Activated T-cell treated with anti-CD3 and anti-CD28 coated beads for 4 hours (primary cell): ENCODE data around the gene KCNJ16.

Experiments
- DNase-seq: peaks from one replicate; pipeline ENCODE4 v3.0.0-alpha.2; 2020

Gene KCNJ16

DNA sequence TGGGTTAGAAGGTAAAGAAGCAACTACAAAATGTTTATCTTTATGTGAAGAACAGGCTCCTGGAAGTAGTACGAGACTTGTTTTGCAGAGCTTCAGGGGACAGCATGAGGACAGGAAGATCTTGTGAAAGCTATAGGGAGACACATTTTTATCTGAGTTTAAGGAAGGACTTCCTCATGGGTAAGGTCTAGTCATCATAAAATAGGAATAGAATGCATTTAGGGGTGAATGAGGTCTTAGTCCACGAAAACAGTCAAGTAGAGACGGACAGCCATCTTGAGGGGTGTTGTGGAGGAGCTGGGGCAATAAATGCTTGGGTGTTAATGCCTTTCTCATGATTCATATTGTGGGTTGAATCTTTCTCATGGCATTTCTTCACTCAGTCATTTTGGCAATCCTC lies 24.3 kb downstream of the KCNJ16 start:
- DNase-seq: no peak

GRCh38 chr17:70099884-70100283 lies 24.9 kb downstream of the KCNJ16 start:
- no peak for DNase-seq

GRCh38 chr17:70100983-70101382 lies 26.0 kb downstream of the KCNJ16 start:
- no peak for DNase-seq

- DNase-seq: no peak
Observed at GRCh38 chr17:70102531-70102930, 27.5 kb downstream of the KCNJ16 start.

DNA sequence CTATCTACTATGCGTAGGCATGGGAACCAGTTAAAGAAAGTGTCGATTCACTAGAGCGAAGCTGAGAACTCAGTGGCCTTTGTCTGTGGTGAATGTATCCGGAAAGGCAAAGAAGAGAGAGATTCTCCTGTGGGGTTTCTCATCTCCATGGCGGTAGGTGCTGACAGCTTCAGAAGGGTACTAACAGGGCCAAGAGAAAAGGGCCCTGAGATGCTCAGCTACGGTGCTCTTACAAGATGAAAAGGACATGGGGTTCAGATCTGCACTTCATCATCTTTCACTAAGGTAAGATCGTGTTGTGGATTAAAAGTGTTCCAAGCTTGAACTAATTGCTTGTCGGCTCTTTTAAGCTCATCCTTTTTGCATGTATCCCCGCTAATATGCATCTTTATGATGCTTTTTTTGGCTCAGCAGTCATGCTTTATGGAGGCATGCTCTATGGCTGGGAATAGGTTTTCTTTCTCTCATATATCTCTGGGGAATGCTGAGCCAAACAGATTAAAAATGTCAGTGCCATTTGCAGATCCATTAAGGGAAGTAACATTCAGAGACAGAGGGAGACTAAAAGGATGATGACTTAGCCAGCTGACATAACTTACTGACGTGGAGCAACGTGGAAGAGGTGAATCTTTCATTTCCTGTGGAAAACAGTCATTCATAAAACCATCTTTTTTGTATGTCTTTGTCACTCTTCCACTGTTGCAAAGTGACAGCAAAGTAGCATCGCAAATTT lies 29.9 kb downstream of the KCNJ16 start:
- DNase-seq: no peak

GRCh38 chr17:70105641-70106040 lies 30.6 kb downstream of the KCNJ16 start:
- DNase-seq: no peak

GRCh38 chr17:70106551-70106950 lies 31.5 kb downstream of the KCNJ16 start:
- no peak for DNase-seq

DNA sequence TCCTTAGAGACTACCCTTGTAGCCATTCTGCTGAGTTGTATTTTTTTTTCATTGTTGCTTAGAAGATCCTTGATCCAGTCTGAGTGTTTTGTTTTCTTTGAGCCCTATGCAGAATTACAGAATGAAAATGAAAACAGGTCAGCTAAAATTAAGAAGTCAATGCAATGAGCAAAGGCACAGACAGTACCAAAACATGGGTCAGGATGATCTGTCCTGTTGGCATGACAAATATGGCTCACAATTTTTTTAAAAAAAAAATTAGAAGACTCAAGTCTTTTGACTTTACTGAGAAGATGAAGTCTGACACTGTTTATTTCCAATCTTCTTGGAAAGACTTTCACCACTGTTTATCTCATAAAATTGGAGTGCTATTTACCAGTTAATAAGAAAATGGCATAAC lies 32.4 kb downstream of the KCNJ16 start:
- DNase-seq: no peak

- DNase-seq: no peak
Observed at GRCh38 chr17:70107904-70108565, 33.0 kb downstream of the KCNJ16 start.

DNA sequence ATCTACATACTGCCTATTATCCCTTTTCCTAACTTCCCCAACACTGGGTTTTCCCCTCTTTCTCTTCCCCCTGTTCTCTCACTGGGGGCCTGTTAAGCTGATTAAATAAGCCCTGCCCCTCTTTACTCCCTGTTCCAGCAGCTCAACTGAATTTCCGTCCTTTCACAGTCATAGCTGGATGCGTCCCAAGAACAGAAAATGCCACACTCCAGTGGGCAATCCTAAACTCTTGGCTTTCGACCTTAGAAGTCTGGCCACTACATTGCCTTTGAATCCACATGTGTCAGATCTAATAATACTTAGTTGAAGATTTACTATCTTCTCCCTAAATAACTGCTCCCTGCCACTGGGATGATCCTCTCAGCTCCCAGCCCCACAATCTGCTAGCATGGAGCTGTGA lies 34.5 kb downstream of the KCNJ16 start:
- no peak for DNase-seq

- no peak for DNase-seq
Observed at GRCh38 chr17:70110443-70110880, 35.4 kb downstream of the KCNJ16 start.

DNA sequence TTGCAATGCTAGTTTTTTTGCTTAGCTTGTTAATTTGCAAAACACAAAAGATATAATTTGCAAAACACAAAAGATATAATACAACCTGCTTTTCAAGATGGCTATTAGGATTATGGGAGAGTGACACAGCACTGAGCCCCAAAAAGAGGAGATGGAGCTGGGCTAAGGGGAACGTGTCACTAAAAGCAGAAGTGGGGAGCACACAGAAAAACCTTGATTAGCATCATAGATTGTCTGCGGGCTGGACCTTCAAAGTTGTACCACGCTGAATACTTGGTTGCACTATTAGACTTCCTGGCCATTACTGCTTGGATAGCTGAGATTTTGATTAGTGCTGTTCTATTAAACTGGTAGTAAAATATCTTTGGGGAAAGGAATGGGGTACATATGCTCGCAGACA lies 36.2 kb downstream of the KCNJ16 start:
- no peak for DNase-seq

- DNase-seq: no peak
Observed at GRCh38 chr17:70114405-70114804, 39.4 kb downstream of the KCNJ16 start.

DNA sequence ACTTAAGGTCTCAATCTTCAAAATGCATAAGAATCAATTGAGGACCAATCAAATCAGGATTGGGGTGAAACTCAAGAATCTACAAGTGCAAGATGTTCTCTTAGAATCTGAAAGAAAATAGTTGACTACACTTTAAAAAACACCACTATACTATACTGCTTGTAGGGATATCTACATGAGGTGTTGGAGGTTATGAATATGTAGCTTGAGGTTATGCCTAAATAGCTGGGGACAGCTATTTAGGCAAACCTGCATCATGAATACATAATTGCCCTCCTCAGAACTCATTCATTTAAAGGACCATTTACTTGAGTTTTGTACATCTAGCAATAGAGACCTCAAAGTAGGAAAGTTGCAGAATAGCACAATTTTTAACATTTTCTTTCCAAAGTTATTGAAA lies 40.1 kb downstream of the KCNJ16 start:
- no peak for DNase-seq

DNA sequence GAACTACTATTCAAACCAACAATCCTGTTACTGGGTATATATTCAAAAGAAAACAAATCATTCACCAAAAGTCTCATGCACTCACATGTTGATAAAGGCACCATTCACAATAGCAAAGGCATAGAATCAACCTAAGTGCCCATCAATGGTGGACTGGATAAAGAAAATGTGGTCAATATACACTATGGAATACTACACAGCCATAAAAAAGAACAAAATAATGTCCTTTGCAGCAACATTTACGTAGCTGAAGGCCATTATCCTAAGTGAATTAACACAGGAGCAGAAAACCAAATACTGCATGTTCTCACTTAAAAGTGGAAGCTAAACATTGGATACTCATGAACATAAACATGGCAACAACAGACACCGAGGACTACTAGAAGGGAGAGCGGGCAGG lies 41.9 kb downstream of the KCNJ16 start:
- no peak for DNase-seq

- DNase-seq: no peak
Observed at GRCh38 chr17:70119545-70119944, 44.5 kb downstream of the KCNJ16 start.

DNA sequence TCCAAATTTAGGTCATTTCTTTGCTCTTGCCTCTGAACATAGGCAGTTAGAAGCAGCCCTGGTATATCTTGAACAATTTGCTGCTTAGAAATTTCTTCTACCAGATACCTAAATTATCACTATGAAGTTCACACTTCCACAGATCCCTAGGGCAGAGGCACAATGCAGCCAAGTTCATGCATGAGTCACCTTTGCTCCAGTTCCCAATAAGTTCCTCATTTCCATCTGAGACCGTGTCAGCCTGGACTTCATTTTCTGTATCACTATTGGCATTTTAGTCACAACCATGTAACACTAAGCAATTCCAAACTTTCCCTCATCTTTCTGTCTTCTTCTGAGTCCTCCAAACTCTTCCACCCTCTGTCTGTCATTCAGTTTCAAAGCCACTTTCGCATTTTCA lies 45.0 kb downstream of the KCNJ16 start:
- DNase-seq: no peak

DNA sequence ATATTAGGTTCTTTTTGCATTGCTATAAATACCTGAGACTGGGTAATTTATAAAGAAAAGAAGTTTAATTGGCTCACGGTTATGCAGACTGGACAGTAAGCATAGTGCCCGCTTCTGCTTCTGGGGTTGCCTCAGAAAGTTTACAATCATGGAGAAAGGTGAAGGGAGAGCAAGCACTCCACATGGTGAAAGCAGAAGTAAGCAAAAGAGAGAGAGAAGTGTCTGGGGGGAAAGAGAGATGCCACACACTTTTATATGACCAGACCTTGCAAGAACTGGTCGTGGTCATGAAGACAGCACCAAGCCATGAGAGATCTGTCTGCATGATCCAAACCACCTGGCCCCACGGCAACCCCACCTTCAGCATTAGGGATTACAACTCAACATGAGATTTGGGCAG lies 45.4 kb downstream of the KCNJ16 start:
- no peak for DNase-seq

DNA sequence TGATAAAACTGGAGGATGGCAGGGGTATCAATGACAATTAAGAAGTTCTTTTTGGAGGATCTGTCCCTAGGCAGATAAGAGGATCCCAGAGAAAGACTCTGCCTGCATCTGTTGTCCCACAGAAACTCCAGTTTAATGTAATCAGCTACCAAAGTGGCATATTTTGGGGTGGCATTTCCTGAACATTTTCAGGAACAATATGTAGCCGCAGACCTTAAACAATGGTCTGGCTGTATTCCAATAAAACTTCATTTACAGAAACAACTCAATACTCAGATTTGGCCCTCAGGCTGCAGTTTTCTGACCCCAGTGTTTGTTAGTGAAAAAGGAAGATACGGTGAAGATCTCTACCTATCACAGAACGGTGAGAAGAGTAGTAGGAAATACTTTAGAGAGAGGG lies 46.1 kb downstream of the KCNJ16 start:
- no peak for DNase-seq

DNA sequence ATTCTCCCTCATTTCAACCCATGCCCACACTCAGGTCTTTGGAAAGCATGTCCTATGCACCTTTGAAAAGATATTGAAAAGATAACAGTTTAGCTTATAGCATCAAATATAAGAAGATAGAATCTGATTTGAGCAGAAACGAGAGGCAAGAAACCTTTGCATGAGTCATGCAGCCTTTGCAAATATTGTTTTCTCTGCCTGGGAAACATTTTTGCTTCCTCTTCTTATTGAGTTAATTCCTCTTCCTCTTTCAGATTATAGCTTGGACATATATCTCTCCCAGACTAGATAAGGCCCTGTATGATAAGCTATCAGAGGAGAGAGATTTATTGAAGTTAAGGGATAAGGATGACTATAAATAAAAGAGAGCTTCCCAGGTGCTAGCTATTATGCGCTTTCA lies 48.2 kb downstream of the KCNJ16 start:
- no peak for DNase-seq

GRCh38 chr17:70124723-70125122 lies 49.7 kb downstream of the KCNJ16 start:
- no peak for DNase-seq

DNA sequence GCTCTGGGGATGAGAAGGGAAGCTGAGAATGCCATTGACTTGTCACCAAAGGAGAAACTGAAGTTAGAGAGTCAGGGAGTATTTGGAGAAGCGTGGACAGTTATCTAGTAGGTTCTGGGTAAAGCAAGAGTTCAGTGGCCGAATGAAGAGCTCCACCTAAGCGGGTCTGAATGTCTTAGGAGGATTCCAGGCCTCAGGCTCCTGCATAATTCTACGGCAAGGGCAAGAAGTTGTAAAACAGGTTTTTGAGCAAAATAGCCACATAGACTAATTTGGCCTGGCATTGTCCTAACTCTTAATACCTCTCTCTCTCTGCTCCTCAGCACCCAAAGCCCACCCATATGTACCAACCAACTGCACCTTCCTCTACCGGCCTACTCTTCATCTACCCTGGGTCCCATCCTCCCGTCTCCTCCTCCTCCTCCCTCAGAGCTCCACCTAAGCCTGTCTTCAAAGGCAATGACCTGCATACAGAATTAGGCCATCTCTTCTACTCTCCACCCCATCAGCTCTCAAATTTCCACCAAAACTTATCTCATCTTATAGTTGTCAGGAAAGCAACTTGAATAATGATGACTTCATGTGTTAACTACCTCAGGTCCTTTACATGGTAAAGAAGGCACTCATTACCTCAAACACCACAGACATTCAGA lies 52.3 kb downstream of the KCNJ16 start:
- DNase-seq: no peak

GRCh38 chr17:70128727-70129238 lies 53.8 kb downstream of the KCNJ16 start:
- DNase-seq: no peak

DNA sequence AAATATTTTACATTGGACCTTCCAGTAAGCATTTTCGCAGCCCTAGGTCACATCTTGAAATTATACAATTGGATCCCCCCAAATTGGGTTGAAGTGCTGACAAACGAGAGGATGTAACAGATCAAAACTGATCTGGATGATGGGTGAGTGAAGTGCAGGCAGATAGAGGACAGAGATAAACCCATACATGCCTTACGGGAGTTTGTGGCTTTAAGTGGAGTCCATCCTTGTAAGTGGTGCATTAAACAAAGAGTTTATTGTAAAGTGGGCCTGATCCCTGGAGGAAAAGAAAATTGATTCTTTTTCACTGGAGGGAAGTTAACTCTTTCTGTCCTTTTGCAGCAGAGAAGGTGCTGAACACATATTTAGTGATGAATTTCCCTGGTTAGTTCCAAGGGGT lies 55.3 kb downstream of the KCNJ16 start:
- no peak for DNase-seq
